Activated CD8-positive, alpha-beta memory T cell treated with anti-CD3 and anti-CD28 coated beads for 4 hours (primary cell): Measurements from ENCODE around the gene DLX4.

ENCODE experiments used
- DNase-seq, 2 donors: peaks; one replicate each; pipeline ENCODE4 v3.0.0-alpha.2; 2020; ENCODE audit warnings: low read depth in 2 of 2

Gene DLX4

DNA sequence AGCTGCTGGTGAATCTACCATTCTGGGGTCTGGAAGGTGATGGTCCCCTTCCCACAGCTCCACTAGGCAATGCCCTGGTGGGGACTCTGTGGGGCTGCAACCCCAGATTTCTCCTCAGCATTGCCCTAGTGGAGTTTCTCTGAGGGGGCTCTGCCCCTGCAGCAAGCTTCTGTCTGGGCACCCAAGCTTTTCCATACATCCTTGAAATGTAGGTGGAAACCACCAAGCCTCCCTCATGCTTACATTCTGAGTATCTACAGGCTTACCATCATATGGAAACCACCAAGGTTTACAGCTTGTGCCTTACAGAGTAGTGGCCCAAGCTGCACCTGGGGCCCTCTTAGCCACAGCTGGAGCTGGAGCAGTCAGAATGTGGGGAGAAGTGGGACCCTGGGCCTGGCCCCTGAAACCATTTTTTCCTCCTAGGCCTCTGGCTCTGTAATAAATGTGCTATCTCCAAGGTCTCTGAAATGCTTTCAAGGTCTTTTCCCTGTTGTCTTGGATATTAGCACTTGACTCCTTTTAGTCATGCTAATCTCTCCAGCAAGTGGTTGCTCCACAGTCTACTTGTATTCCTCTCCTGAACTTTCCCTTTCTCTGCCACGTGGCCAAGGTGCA lies 45.6 kb downstream of the DLX4 start:
- no peak for DNase-seq

DNA sequence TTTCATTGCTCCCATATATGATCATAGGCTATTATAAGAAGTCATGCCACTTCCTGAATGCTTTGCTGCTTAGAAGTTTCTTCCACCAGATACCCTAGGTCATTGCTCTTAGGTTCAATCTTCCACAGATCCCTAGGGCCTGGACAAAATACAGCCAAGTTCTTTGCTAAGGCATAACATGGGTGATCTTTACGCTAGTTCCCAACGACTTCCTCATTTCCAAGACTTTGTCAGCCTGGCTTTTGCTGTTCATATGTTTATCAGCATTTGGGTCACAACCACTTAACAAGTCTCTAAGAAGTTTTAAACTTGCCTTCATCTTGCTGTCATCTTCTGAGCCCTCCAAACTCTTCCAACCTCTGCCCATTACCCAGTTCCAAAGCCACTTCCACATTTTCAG lies 46.2 kb downstream of the DLX4 start:
- DNase-seq, result no peak

DNA sequence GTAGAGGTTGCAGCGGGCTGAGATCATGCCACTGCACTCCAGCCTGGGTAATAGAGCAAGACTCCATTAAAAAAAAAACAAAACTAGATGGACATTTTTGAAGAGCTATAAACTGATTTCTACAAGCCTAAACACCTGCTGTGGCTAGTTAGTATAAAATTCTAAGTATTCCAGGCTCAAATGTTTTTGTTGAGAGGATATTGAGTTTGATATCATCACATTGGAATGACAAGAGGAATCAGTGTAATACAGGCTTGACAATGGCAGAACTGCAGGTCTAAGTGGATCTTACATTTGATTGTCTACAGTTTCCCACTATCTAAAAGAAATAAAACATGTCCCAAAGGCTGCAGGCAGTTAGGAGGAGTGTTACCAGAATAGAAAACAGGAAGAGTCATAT lies 49.9 kb downstream of the DLX4 start:
- DNase-seq, result no peak

DNA sequence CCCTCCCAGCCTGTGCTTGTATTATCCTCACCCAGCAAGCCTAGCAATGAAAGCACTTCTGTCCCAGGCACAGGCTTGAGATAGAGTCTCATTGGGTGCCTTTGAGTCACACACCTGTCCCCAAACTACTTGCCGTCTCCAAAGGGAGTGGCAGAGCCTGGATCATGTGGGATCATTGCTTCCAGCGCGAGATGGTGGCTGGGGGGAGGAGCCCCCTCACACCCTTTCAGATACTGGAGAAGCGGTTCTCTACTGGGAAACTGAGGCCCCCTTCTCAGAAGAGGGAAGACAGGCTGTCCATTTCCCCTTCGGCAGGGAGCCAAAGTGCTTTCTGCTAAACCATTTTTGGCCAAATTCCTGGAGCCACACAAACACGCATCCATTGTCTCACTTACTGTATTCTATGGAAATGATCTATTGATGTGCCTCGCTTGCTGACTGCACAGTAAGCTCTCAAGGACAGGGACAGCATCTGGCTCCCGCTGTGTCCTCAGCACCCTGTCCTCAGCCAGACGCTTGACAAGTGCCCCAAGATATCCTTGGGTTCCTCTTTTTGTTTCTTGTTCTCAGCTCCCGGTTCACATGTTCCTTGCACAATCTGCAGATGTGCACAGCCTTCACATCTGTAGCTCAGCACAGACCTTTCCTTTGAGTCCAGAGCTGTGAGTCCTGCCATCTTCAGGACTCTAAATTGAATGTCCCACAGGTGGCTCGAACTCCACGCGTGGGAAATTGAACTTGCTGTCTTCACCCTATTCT lies 52.0 kb downstream of the DLX4 start:
- DNase-seq, result no peak

DNA sequence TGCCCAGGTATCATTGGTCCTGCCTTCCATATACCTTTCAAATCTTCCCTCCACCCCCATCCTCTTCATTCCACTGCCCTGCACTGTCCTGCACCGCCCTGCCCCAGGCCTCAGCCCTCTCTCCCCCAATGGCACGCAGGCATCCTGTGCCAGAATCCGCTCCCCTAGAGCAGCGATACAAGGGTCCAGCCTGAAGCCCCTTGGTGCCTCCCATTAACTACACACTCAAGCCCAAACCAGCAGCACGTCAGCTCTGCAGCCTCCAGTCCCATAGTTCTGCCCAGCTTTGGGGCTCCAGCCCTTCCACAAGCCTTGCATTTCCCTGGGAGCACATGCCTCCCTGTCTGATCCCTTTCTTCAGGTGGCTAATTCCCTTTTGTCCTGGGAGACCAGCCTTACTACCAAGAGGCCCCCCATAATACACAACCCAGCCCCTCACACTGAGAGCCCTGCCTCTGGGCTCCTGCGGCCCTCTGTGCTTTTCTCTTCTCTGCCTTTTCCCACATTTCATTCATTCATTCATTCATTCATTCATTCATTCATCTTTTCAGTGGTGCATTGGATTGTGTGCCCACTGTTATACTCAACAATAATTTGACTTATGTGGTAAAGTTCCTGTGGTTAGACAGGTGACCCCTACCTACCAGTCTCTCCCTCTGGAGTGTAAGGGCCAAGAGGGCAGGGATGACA lies 52.8 kb downstream of the DLX4 start:
- no peak for DNase-seq

DNA sequence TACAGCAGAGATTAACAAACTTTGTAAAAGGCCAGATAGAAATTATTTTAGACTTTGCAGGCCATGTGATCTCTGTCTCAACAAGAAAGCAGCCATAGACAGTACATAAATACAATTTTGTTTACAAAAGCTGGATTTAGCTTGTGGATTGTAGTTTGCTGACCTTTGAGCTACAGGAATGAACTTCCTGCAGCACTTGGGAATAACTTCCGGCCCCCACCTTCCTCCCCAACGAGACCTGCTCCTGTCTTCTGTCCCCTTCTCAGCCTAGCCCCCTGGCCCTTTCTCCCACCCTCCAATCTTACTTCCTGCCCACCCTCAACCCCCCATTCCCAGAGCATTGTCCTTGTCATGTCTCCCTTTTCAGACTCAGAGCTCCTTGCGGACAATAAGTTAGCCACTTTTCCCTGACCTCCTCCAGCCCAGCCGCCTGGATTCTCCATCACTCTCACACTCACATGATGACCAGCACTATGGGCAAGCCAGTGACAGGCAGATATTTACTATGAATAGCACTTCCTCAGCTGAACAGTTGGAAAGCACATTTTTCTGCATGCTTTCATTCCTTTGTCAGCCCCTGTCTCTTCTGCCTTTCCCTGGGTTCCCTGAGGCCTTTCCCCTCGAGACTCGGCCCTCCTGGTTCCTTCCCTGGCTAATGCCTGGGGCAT lies 53.6 kb downstream of the DLX4 start:
- DNase-seq, result no peak

DNA sequence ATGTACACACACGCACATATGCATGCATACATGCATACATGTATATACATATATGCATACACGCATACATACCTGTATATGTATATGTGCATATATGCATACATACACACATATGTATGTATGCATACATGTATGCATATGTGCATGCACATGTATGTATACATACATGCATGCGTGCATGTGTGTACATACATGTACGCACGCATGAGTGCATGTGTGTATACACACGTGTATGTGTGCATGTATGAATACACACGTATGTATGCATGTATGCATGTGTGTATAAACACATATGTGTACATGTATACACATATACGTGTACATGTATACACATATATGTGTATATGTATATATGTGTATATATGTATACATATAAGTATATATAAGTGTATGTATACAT lies 54.5 kb downstream of the DLX4 start:
- DNase-seq, result no peak
